AML-193 (cell line): ENCODE data around the gene GAK.

ENCODE experiments used
- DNase-seq, 2 experiments: peaks; one replicate each; lab custom pipeline; 2025; lab: John Stamatoyannopoulos, UW

Gene GAK

GRCh38 chr4:849478-850175 lies 82.5 kb downstream of the GAK start:
- DNase-seq: no peak

- DNase-seq: no peak
These were observed 83.2 kb downstream of the GAK start for GRCh38 chr4:848803-849477.

- DNase-seq: no peak
These were observed 83.8 kb downstream of the GAK start for GRCh38 chr4:848307-848691.

- no peak for DNase-seq
These were observed 86.3 kb downstream of the GAK start for GRCh38 chr4:845836-846251.

- DNase-seq: no peak
These were observed 86.8 kb downstream of the GAK start for GRCh38 chr4:845233-845835.

- no peak for DNase-seq
These were observed 87.3 kb downstream of the GAK start for GRCh38 chr4:844752-845232.

- DNase-seq: no peak
These were observed 92.3 kb downstream of the GAK start for GRCh38 chr4:839675-840443.

GRCh38 chr4:837772-838171 lies 94.3 kb downstream of the GAK start:
- DNase-seq: no peak

GRCh38 chr4:836750-837301 lies 95.3 kb downstream of the GAK start:
- no peak for DNase-seq

GRCh38 chr4:836003-836511 lies 96.1 kb downstream of the GAK start:
- DNase-seq: no peak

- no peak for DNase-seq
These were observed 96.7 kb downstream of the GAK start for GRCh38 chr4:835148-836002.

- no peak for DNase-seq
These were observed 97.6 kb downstream of the GAK start for GRCh38 chr4:834368-835147.

GRCh38 chr4:833731-834367 lies 98.3 kb downstream of the GAK start:
- no peak for DNase-seq

GRCh38 chr4:833156-833555 lies 99.0 kb downstream of the GAK start:
- DNase-seq: no peak

GRCh38 chr4:832536-832935 lies 99.6 kb downstream of the GAK start:
- DNase-seq: no peak

GRCh38 chr4:832108-832507 lies 100.0 kb downstream of the GAK start:
- no peak for DNase-seq

GRCh38 chr4:831483-831805 lies 100.7 kb downstream of the GAK start:
- no peak for DNase-seq

GRCh38 chr4:830601-831482 lies 101.3 kb downstream of the GAK start:
- no peak for DNase-seq
